ENCODE results near the gene PLA2G6. TPM values are rescaled to one million over a fixed set of nuclear protein-coding genes. Genes with fewer than 3 reads are reported as not detected.

Gene PLA2G6
- total and polyA plus RNA-seq, 2 of the 8 experiments (the other 6 are each of a cell fraction or from before 2014, with no cell fraction given) = 13.2 to 21.0 TPM

- TF ChIP-seq BRCA1 (IDR thresholded peaks at IDR 0.05; ENCODE audit: low read depth, low read length) (no peak), CHD1 (IDR thresholded peaks at IDR 0.05; ENCODE audit: low read depth, low read length) (no peak), SRF (IDR thresholded peaks at IDR 0.05; ENCODE audit: low read depth, low read length) (no peak), SP2 (IDR thresholded peaks at IDR 0.05; ENCODE audit: low read length) (no peak), NANOG (IDR thresholded peaks at IDR 0.05; ENCODE audit: insufficient read depth, low read depth, low read length, poor library complexity, severe bottlenecking) (no peak), MAX (IDR thresholded peaks at IDR 0.05) (peak; percentile 83), CBX5 (IDR thresholded peaks at IDR 0.05; ENCODE audit: low read depth, low read length) (no peak), RAD21 (IDR thresholded peaks at IDR 0.05 in 1 of 2, conservative IDR thresholded peaks at IDR 0.05 in 1 of 2; ENCODE audit: low read depth in 2 of 2, low read length in 2 of 2) (no peak; a peak in 1 of 4 replicates), EZH2 (IDR thresholded peaks at IDR 0.05; ENCODE audit: low read depth, low read length, severe bottlenecking) (no peak), TCF12 (IDR thresholded peaks at IDR 0.05; ENCODE audit: low read depth, low read length) (0 out of 2 replicates have a peak, but pooled peaks have one; percentile 40), SIX5 (IDR thresholded peaks at IDR 0.05; ENCODE audit: low read depth, low read length) (no peak), CTBP2 (IDR thresholded peaks at IDR 0.05; ENCODE audit: borderline replicate concordance, insufficient read depth, insufficient read length, low read length) (no peak), CHD2 (IDR thresholded peaks at IDR 0.05; ENCODE audit: low read length) (no peak), HDAC6 (IDR thresholded peaks at IDR 0.05; ENCODE audit: low read depth, low read length) (no peak), SP4 (IDR thresholded peaks at IDR 0.05; ENCODE audit: low read length) (no peak), GTF2F1 (IDR thresholded peaks at IDR 0.05; ENCODE audit: borderline replicate concordance, low read depth, low read length) (no peak), POLR2AphosphoS5 (IDR thresholded peaks at IDR 0.05; ENCODE audit: low read depth, low read length) (peak; percentile 78), CEBPB (IDR thresholded peaks at IDR 0.05; ENCODE audit: low read depth, low read length) (no peak), SAP30 (IDR thresholded peaks at IDR 0.05; ENCODE audit: insufficient read depth, insufficient replicate concordance, low read length) (no peak), CBX8 (IDR thresholded peaks at IDR 0.05; ENCODE audit: borderline replicate concordance, low read depth, low read length) (no peak), TBP (IDR thresholded peaks at IDR 0.05; ENCODE audit: low read depth, low read length) (peak; percentile 52; the same call in 1 of the 2 replicates), RFX5 (IDR thresholded peaks at IDR 0.05; ENCODE audit: borderline replicate concordance, low read depth, low read length) (no peak)
Measured at GRCh38 chr22:38218661-38219622, 37.3 kb upstream of the PLA2G6 start (continued).
